ENCODE measurements around the gene SMC1B. TPM values are rescaled to one million over a fixed set of nuclear protein-coding genes. Genes with fewer than 3 reads are reported as not detected.
A peak's percentile ranks its signal among the peaks of the same experiment; 100 is the strongest.
"Not testable (repeated sequence)": the region's sequence is repeated elsewhere in the genome, so short reads cannot be mapped to it uniquely, and the experiment has no call there.

The SMC1B gene
- total RNA-seq, 1 experiment from 2014 or later, result not detected

- in situ Hi-C loops (cut with HindIII; ENCODE audit: low sequenced_read_pairs), result no loop called here
- DNase-seq (ENCODE audit: low spot score), result no peak
Observed at GRCh38 chr22:45366713-45367112, 46.7 kb downstream of the SMC1B start.

- DNase-seq (ENCODE audit: low spot score), result no peak
- in situ Hi-C loops (cut with HindIII; ENCODE audit: low sequenced_read_pairs), result no loop called here
Observed at GRCh38 chr22:45359627-45360026, 53.8 kb downstream of the SMC1B start.

GRCh38 chr22:45358127-45358526 is 55.3 kb downstream of the SMC1B start:
- no peak for DNase-seq (ENCODE audit: low spot score)
- in situ Hi-C loops (cut with HindIII; ENCODE audit: low sequenced_read_pairs), result no loop called here

GRCh38 chr22:45357490-45357889 is 55.9 kb downstream of the SMC1B start:
- in situ Hi-C loops (cut with HindIII; ENCODE audit: low sequenced_read_pairs), result no loop called here
- no peak for DNase-seq (ENCODE audit: low spot score)

GRCh38 chr22:45353786-45354185 is 59.6 kb downstream of the SMC1B start:
- in situ Hi-C loops (cut with HindIII; ENCODE audit: low sequenced_read_pairs), result no loop called here

GRCh38 chr22:45352757-45353156 is 60.6 kb downstream of the SMC1B start:
- in situ Hi-C loops (cut with HindIII; ENCODE audit: low sequenced_read_pairs); DNase-seq (ENCODE audit: low spot score): not testable (repeated sequence)

More at GRCh38 chr22:45353786-45354185, 59.6 kb downstream of the SMC1B start:
- no peak for DNase-seq (ENCODE audit: low spot score)

- in situ Hi-C loops (cut with HindIII; ENCODE audit: low sequenced_read_pairs), result no loop called here
Observed at GRCh38 chr22:45351956-45352355, 61.4 kb downstream of the SMC1B start.

GRCh38 chr22:45349916-45350315 is 63.5 kb downstream of the SMC1B start:
- no peak for DNase-seq (ENCODE audit: low spot score)
- in situ Hi-C loops (cut with HindIII; ENCODE audit: low sequenced_read_pairs), result no loop called here

More at GRCh38 chr22:45351956-45352355, 61.4 kb downstream of the SMC1B start:
- DNase-seq (ENCODE audit: low spot score), result no peak

GRCh38 chr22:45344334-45344733 is 69.1 kb downstream of the SMC1B start:
- peak; percentile 18 for DNase-seq (ENCODE audit: low spot score)
- in situ Hi-C loops (cut with HindIII; ENCODE audit: low sequenced_read_pairs), result no loop called here

- no peak for DNase-seq (ENCODE audit: low spot score)
Observed at GRCh38 chr22:45343143-45343542, 70.3 kb downstream of the SMC1B start.

GRCh38 chr22:45341498-45341897 is 71.9 kb downstream of the SMC1B start:
- in situ Hi-C loops (cut with HindIII; ENCODE audit: low sequenced_read_pairs), result no loop called here
- no peak for DNase-seq (ENCODE audit: low spot score)

More at GRCh38 chr22:45343143-45343542, 70.3 kb downstream of the SMC1B start:
- in situ Hi-C loops (cut with HindIII; ENCODE audit: low sequenced_read_pairs), result no loop called here

GRCh38 chr22:45340323-45340722 is 73.1 kb downstream of the SMC1B start:
- no peak for DNase-seq (ENCODE audit: low spot score)

GRCh38 chr22:45338795-45339194 is 74.6 kb downstream of the SMC1B start:
- DNase-seq (ENCODE audit: low spot score), result no peak

More at GRCh38 chr22:45340323-45340722, 73.1 kb downstream of the SMC1B start:
- in situ Hi-C loops (cut with HindIII; ENCODE audit: low sequenced_read_pairs), result no loop called here

GRCh38 chr22:45337536-45337935 is 75.9 kb downstream of the SMC1B start:
- DNase-seq (ENCODE audit: low spot score), result no peak
- in situ Hi-C loops (cut with HindIII; ENCODE audit: low sequenced_read_pairs), result no loop called here

More at GRCh38 chr22:45338795-45339194, 74.6 kb downstream of the SMC1B start:
- in situ Hi-C loops (cut with HindIII; ENCODE audit: low sequenced_read_pairs), result no loop called here

GRCh38 chr22:45336971-45337431 is 76.4 kb downstream of the SMC1B start:
- in situ Hi-C loops (cut with HindIII; ENCODE audit: low sequenced_read_pairs), result no loop called here
- no peak for DNase-seq (ENCODE audit: low spot score)

- DNase-seq (ENCODE audit: low spot score), result no peak
- in situ Hi-C loops (cut with HindIII; ENCODE audit: low sequenced_read_pairs), result no loop called here
Observed at GRCh38 chr22:45335854-45336522, 77.4 kb downstream of the SMC1B start.

GRCh38 chr22:45335021-45335818 is 78.2 kb downstream of the SMC1B start:
- in situ Hi-C loops (cut with HindIII; ENCODE audit: low sequenced_read_pairs), result no loop called here
- peak; percentile 92 for DNase-seq (ENCODE audit: low spot score)

GRCh38 chr22:45334528-45334927 is 78.9 kb downstream of the SMC1B start:
- DNase-seq (ENCODE audit: low spot score), result peak; percentile 94
- in situ Hi-C loops (cut with HindIII; ENCODE audit: low sequenced_read_pairs), result no loop called here

GRCh38 chr22:45334068-45334467 is 79.3 kb downstream of the SMC1B start:
- no peak for DNase-seq (ENCODE audit: low spot score)
- in situ Hi-C loops (cut with HindIII; ENCODE audit: low sequenced_read_pairs), result no loop called here

- DNase-seq (ENCODE audit: low spot score), result no peak
- in situ Hi-C loops (cut with HindIII; ENCODE audit: low sequenced_read_pairs), result no loop called here
Observed at GRCh38 chr22:45332001-45332400, 81.4 kb downstream of the SMC1B start.

Data from G401 (cell line).